Activated CD4-positive, CD25-positive, alpha-beta regulatory T cell (primary cell): ENCODE measurements around the gene NAGA.

ENCODE experiments used
- DNase-seq, 4 experiments: peaks; one replicate each; lab custom pipeline; 2025; lab: John Stamatoyannopoulos, UW

NAGA gene

GRCh38 chr22:42039271-42039670 is 31.3 kb downstream of the NAGA start:
- no peak for DNase-seq

- no peak for DNase-seq
These were observed 35.4 kb downstream of the NAGA start for GRCh38 chr22:42035256-42035655.

DNA sequence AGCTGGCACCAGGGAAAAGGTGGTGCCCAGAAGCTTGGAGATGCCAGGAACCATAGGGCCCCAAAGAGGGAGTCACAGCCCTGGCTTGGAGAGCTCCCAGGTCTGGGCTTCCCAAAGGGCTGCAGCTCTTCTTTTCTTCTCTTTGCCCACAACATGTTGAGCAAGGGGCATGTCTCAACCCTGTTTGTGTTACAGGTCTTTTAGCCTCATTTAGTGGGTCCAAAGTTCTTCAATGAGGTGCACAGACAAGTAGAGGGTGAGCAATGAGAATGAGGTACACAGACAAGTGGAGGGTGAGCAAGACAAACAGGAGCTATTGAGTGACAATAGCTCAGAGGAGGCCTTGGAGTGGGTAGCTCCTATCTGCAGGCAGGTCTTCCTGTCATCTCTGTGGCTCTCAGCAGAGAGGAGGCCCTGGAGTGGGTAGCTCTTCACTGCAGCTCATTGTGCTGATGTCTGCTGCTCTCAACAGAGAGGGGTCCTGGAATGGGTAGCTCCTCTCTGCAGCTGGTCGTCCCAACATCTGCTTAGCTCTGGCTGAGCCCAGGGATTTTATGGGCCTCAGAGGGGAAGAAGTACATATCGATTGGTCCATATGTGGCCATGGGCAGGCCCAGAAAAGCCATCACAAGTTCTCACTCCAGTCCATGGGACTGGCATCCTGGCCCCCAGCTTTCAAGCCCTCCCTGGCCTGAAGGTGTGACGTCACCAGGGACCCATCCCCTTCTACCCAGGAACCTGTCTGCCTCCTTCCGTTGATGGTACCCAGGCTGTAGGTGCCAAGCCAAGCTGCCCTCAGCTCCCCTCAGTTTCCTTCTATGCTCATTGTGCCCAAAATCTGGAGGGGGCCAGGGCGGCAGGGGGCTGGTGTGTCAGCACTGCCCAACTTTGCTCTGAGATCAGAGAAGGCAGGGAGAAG is 37.1 kb downstream of the NAGA start:
- no peak for DNase-seq

DNA sequence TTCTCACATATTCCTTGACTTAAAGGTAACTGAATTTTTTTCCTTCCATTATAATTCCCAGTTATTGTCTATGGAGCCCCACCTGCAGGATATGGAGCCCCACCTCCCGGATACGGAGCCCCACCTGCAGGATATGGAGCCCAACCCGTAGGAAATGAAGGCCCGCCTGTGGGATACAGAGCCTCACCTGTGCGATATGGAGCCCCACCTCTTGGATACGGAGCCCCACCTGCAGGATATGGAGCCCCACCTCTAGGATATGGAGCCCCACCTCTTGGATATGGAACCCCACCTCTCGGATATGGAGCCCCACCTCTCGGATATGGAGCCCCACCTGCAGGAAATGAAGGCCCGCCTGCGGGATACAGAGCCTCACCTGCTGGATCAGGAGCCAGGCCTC is 43.9 kb downstream of the NAGA start:
- no peak for DNase-seq

DNA sequence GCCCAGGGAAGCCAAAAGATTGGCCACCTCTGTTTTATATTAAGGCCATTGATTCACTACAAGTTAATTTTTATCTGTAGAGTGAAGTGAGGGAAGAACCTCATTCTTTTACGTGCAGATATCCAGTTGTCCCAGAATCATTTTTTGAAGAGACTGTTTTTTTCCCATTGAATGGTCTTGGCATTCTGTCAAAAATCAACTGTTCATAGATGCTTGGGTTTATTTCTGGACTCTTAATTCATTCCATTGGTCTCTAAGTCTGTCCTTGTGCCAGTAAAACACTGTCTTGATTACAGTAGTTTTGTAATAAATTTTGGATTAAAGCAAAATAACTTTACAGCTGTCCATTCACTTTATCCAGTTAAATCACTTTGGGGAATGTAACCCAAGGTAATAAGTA is 45.2 kb downstream of the NAGA start:
- DNase-seq, result no peak

DNA sequence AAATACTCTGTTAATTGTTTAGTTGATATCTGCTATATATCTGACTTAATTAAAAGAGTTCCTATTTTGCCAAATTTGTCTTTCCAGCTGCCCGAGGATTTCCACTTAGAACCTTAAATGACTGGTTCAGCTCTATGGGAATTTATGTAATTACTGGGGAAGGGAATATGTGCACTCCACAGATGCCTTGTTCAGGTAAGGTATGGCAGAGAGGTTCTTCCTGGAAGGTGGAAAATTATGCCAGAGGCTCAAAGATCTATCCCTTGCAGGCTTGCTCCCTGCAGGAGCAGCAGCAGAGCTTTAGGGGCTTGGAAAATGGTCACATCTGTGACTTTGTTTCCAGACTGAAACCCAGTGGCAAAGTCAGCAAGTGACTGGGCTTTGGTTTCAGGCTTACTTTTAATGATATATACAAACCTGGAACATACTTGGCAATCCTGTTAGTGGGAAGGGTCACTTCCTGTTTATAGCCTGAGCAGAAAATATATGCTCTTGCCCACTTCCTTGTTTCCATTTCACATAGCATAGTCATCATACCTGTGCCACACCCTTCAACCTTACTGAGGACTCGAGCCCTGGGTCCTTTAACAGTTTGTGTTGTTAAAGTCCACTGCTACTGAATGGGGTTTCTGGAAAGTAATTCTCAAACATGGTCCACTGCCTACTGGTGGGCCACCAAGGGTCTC is 48.3 kb downstream of the NAGA start:
- no peak for DNase-seq

GRCh38 chr22:42021571-42021970 is 49.0 kb downstream of the NAGA start:
- no peak for DNase-seq

DNA sequence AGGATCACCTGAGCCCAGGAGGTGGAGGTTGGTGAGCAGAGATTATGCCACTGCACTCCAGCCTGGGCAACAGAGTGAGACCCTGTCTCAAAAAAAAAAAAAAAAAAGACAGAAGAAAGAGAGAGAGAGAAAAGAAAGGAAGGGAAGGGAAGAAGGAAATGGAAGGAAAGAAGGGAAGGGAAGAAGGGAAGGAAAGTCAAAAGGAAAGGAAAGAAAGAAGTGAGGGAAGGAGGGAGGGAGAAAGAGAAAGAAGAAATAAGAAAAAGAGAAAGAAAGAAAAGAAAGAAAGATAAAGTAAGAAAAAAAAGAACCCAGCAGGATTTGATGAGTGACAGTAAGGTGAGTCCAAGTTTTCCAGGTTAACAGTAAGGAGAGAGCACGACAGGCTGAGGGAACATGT is 52.4 kb downstream of the NAGA start:
- DNase-seq, result no peak

GRCh38 chr22:42016111-42016510 is 54.5 kb downstream of the NAGA start:
- DNase-seq, result no peak

GRCh38 chr22:42013385-42013784 is 57.2 kb downstream of the NAGA start:
- DNase-seq, result no peak

- no peak for DNase-seq
These were observed 59.8 kb downstream of the NAGA start for GRCh38 chr22:42010778-42011177.
